Renal pelvis (tissue), 4 donors: Measurements from ENCODE around the gene TSPAN9. TPM values are rescaled to one million over a fixed set of nuclear protein-coding genes. Genes with fewer than 3 reads are reported as not detected.

Source experiments
- DNase-seq: peaks from one replicate; pipeline ENCODE4 v3.0.0-alpha.2; 2013
- polyA plus RNA-seq, 3 donors: library from polyadenylated mRNA; unstranded; fragments of 120-200 nt; gene quantifications; one replicate each; pipeline ENCODE4 v1.2.1, GENCODE V29; 2013; ENCODE audit not compliant: insufficient read length in 3 of 3

The TSPAN9 gene
- polyA plus RNA-seq, 3 donors: 69.0 to 86.6 (median 83.3) TPM

DNA sequence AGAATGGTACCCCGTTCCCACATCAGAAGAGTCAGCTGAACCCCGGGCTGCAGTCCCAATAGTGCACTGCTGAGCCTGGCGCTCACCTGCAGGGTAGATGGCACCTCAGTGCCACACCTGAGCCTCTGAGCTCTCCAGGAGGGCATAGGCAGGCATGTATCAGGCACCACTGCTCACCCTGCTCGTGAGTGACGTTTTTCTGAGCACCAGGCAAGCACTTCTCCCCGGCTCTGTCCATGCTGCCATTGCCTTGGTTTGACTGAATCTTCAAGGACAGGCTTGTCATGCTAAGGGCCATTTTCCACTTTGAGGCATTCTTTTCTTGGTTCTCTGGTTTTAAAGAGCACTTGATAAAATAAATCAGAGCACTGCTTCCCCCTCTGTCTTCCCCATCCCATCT, 252.2 kb downstream of the TSPAN9 start:
- no peak for DNase-seq

DNA sequence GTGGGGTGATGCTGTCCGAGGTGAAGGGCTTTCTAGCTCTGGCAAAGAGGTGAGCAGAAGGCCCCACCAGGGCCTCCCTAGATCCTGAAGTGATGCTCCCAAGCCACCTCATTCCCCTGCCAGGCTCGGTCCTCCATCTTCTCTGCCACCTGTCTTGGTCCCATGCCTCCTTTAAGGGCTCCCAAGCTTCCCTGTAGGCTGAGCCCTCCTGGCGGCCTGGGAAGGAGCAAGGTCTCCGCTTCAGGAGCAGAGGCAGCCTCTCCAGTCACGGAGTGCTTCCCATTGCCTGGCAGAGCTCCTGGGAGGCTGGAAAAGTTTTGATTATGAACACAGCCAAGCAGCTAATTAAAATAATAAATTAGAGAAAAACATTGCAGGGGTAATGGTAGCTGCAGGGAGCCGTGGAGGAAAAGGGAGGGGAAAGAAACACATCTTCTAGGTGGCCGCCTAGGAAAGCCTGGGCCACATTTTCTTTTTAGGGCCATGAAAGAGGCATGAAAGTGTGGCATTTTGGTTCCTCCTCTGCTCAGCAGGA, 253.9 kb downstream of the TSPAN9 start:
- DNase-seq: no peak

DNA sequence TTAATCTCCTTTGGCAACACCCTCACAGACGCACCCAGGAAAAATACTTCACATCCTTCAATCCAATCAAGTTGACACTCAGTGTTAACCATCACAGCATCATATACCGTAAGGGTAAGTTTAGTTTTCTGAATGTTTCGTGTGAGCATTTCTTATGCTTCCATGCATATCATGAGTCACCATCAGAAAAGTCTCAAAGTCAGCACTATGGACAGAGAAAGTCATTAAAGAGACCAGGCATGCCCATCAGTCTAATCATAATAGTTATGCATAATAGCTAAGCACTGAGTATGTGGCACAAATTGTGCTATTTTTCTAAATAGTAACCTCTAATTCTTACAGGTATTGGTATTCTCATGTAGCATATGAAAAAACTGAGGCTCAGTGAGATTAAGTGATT, 255.0 kb downstream of the TSPAN9 start:
- no peak for DNase-seq

DNA sequence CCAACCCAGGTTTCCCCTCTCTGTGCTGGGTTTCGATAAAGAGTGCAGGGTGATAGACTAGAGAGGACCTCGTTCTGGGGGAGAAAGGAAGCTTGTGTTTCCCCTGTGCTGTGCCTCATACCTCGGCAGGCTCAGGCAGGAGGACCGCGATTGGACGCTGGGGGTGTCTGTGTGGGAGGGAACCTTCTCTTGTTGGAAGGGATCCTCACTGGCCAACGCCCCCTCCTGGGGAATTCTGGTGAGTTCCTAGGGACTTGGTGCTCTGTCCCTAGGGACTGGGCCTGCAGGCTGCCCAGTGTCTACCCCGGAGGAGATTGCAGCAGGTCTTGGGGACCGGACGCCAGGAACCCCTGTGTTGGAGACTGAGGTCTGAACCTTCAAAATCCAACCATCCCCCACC, 256.4 kb downstream of the TSPAN9 start:
- peak; percentile 42 for DNase-seq

DNA sequence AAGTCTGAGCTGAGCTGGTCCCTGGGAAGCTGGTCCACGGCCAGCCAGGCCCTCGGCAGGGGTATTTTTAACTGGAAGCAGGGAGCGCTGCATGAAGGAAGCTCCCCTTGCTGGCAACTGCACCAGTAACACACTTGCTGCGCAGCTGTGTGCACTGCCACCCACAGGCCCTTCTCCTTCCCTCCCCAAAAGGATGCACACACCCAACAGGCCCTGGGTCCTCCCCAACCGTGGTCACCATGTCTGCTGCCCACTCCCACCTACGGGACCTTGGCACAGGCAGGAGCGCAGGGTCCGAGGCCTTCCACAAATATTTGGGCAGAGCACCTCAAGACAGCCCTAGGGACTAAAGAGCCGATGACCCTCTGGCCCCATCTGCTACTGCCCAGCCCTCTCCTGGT, 256.8 kb downstream of the TSPAN9 start:
- DNase-seq: no peak

DNA sequence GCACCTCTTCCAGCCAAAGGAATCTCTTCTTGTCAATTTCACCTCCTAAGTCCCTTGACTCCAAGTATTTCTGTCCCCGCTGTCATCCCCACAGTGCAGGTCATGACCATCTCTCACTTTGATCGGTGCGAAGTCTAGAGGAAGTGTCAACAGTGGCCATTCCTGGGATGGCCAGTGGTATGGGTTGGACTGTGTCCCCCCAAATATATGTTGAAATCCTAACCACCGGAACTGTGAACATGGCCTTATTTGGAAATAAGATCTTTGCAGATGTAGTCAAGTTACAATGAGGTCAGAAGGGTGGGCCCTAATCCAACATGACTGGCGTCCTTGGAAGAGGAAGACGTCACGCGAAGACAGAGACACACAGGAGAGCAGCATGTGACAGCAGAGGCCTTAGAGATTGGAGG, 257.9 kb downstream of the TSPAN9 start:
- DNase-seq: no peak

Other genes with a start within 250 kb of the TSPAN9 start
- gene NRIP2, start 242.3 kb upstream of the TSPAN9 start, polyA plus RNA-seq: 10 to 100 TPM; 30.1 to 40.6 (median 32.4) TPM
- 1 to 10 TPM in 2 of 3 donors, under 1 TPM in 1; 0.60 to 3.9 (median 2.2) TPM for gene TEX52, start 220.3 kb upstream of the TSPAN9 start, polyA plus RNA-seq
- 10 to 100 TPM; 31.6 to 40.9 (median 37.4) TPM for gene FOXM1, start 200.2 kb upstream of the TSPAN9 start, polyA plus RNA-seq
- 10 to 100 TPM; 40.1 to 46.4 (median 40.6) TPM for gene RHNO1, start 200.2 kb upstream of the TSPAN9 start, polyA plus RNA-seq
- gene TULP3, start 186.5 kb upstream of the TSPAN9 start, polyA plus RNA-seq: 10 to 100 TPM; 31.0 to 33.3 (median 31.6) TPM
- gene TEAD4, start 118.0 kb upstream of the TSPAN9 start, polyA plus RNA-seq: 10 to 100 TPM; 22.3 to 24.6 (median 22.9) TPM